ENCODE measurements around the gene LRP2BP. TPM values are rescaled to one million over a fixed set of nuclear protein-coding genes. Genes with fewer than 3 reads are reported as not detected.

Gene LRP2BP
- total RNA-seq = 0.16 and 0.94 TPM in 2 replicates

DNA sequence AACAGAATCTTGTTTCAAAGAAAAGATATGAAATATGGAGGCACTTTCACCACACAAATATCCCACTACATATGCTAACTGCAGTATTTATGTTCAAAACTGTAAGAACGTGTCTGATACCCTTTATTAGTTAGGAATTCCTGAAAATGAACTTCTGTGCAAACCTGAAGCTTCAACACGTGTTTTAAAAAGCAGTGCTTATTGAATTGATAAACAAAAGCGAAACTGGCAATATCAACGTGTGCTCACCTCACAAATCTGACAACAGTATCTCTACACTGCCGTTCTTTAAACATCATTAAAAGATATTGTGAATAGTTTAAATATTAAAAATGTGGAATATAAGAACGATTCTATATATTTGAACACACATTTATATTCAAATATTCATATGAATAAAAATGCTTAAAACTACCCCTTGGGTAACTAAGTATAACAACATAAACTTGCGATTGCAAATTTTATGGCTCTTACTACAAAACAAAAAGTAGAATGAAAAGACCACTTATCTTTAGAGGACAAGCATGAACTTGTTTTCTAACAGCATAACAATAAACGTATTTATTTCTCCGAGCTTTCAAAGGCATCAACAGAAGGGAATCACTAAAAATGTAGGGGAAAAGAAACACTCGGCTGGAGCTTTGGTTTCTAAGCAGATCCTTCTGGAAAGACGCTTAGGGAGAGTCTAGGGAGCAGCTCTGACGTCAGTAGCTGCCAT lies at the start of gene LRP2BP:
Gene LRP2BP, minus strand, starts transcription at position 687 of the 718 bp plus-strand sequence. CDS start 17,738 bp downstream, outside the sequence.

DNA sequence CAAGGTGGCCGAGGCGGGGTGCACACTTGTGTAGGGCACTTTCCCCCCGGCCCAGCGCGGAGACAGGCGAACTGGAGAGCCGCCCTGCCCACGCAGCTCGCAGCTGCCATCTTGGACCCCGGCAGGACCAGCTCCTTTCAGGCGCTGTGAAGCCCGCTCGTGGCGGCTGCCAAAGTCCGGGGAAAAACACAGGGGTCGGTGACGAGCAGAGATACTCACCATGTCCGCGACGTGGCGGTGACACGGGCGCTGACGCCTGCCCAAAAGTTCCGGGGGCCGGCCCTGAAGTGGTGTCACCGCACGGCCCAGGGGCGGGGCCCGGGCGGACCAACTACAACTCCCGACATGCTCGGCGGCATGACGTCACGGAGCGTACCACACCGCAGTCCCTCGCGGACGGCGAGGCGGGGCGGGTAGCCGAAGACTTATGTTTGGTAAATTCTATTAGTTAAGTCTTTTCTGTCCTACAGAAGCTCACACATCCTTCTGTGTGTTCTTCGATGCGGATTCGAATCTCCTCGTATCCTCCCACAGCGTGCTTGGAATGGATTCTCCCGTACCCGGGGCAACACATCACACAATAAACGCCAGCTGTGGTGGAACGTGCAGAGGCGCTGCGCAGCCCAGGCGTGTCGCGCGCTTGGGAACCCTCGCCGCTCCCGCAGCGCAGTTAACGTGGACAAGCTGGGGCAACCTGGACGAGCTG lies 30.1 kb upstream of the LRP2BP start, which contains the start of gene UFSP2:
Gene UFSP2, minus strand, starts transcription at position 318 of the 706 bp plus-strand sequence. Its CDS starts 96 bp downstream, at position 222.

DNA sequence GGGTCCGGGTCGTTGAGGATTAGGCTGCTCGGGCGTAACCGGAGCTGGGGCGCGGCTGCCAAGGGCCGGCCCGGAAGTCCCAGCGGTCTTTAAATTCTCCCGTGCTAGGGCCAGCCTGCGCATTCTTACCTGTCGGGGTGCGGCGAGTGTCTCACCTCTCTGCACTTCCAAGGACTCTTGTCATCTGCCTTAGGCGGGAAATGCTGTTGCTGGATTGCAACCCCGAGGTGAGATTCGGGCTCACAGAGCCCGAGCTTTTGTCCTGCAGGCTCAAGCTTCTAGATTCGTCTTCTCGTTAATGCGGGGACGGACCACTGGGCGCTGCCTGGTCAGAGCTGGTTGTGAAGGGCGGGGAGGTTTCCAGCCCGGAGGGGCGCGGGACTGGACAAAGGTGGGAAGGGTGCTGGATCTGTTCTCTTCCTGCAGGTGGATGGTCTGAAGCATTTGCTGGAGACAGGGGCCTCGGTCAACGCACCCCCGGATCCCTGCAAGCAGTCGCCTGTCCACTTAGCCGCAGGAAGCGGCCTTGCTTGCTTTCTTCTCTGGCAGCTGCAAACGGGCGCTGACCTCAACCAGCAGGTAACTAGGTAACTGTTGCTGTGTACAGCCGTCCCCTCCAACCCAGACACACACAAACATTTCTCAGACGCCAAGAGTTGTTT lies 1.1 kb upstream of the LRP2BP start, which contains the start of gene ANKRD37:
Gene ANKRD37, plus strand, starts transcription at position 118 of the 662 bp plus-strand sequence. Its CDS starts 83 bp downstream, at position 201.

Other genes with a start within 250 kb of the LRP2BP start
- gene CFAP97, start 191.9 kb downstream of the LRP2BP start, total RNA-seq = 12.3 and 34.1 TPM in 2 replicates
- 14.9 and 53.5 TPM in 2 replicates for gene SNX25, start 186.3 kb downstream of the LRP2BP start, total RNA-seq
- gene ANKRD37, start 917 bp upstream of the LRP2BP start, total RNA-seq = 1.9 and 8.9 TPM in 2 replicates
- gene UFSP2, start 30.0 kb upstream of the LRP2BP start, total RNA-seq = 33.7 and 41.3 TPM in 2 replicates
- 0.65 and 0.94 TPM in 2 replicates for gene CCDC110, start 75.8 kb upstream of the LRP2BP start, total RNA-seq
- 13.0 and 47.0 TPM in 2 replicates for gene PDLIM3, start 139.6 kb upstream of the LRP2BP start, total RNA-seq